ENCODE data around the gene AJAP1.
"Not testable (repeated sequence)": the region's sequence is repeated elsewhere in the genome, so short reads cannot be mapped to it uniquely, and the experiment has no call there.

Gene AJAP1

DNA sequence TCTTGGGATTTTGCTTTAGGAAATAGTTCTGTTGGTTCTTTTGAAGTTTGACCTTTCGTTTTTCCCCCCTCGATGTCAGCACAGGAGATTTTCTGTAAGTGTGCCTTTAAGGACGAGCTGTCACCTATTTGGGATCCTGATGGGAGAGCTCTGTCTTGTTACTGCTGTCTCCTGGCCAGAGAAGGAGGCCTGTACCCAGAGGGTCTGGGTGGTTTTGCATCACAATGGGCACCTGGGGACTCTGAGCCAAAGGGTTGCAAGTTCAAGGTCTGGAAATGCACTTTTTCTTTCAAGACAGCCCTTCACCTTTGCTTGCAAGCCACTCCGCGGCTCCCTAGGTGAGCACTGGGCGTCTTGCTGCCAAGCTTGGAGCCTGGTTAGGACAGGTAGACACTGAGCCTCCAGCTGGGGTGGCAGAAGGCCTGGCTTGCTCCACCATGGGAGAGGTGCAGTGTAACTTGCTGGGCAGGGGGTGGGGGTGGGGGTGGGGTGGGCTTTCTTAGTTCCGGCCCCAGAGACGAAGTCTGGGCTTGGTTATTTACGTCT, 2.9 kb downstream of the AJAP1 start:
- DNase-seq (ENCODE audit: low spot score): no peak

GRCh38 chr1:4657960-4658541, 3.6 kb downstream of the AJAP1 start:
- no peak for DNase-seq (ENCODE audit: low spot score)

GRCh38 chr1:4658643-4659628, 4.5 kb downstream of the AJAP1 start:
- DNase-seq (ENCODE audit: low spot score): no peak

DNA sequence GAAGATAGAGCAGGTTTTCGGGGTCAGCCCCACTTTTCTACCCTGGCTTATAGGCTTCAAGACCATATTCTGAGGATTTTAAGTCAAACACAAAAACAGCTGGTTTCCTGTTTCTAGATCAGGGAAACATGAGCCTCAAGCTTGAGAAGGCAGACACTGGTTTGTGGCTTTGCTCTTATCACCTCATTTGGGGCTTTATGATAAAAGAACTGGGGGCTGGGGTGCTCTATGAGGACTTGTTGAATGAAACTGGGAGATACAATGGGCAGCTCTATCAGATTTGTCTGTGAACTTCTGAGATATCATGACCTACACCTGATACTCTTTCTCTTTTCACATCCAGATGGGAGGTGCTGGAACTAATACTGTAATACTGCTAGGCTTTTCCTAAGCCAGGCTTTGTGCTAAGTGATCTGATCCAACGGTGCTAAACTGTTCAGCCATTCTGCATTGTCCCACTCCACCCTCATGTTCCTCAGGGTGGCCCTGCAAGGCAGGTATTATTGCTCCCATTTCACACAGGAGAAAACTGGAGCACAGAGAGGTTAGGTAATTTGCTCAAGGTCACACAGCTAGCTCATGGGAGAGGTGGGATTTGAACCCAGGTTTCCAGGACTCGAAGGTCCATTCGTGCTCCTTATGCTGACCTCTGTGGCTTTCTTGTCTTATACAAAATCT, 6.6 kb downstream of the AJAP1 start:
- DNase-seq (ENCODE audit: low spot score): no peak

GRCh38 chr1:4661595-4661917, 7.1 kb downstream of the AJAP1 start:
- DNase-seq (ENCODE audit: low spot score): no peak

DNA sequence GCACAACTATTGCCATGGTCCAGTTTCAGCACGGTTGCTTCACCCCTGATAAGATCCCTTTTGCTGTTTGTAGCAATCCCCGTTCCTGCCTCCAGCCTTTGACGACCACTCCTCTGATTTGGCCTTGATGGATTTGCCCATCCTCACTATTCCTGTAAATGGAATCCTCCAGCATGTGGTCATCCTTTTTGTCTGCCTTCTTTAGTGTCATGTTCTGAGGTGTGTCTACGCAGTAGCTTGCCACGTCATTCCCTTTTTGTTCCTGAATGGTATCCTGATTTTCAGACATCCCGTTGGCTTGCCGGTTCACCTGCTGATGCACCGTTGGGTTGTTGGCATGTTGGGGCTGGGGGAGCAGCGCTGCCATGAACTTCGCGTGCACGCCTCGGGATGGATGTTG, 7.8 kb downstream of the AJAP1 start:
- no peak for DNase-seq (ENCODE audit: low spot score)

DNA sequence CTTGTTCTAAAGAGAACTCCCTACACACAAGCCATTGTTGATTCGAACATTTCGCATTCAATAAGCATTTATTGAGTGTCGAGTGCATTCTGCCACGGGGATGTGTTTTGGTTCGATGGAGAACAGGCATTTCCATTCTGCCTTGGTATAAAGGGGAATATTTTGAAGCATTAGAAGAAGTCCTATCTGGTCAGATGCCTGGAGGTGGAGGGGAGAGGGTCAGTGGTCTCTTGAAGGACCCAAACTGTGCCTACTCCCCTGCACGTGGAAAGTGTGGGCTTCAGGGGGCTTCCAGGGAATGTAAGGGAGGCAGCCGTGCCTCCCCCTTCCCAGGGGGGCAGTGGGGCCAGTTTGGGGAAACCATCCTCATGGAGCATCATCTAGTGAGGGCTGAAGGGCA, 8.3 kb downstream of the AJAP1 start:
- no peak for DNase-seq (ENCODE audit: low spot score)

- no peak for DNase-seq (ENCODE audit: low spot score)
Measured at GRCh38 chr1:4664095-4664494, 9.7 kb downstream of the AJAP1 start.

DNA sequence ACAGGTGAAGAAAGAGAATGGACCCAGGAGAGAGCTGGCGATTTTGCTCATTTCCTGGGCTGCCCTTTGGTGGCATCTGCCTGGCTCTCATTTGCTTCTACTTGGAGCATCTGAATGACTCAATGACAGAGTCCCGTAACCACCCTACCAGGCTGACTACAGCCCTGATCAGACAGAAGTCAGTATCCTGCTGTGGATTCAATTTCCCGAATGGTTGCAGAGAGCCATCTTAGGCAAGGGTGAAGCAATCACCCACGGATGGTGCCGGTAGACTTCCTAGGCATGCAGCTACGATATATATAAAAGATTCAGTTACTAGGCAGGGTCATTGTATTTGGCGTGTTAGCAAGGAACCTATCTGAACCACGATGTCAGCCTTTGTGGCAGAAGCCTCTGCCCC, 10.2 kb downstream of the AJAP1 start:
- no peak for DNase-seq (ENCODE audit: low spot score)

- DNase-seq (ENCODE audit: low spot score): no peak
Measured at GRCh38 chr1:4665456-4665855, 11.0 kb downstream of the AJAP1 start.

DNA sequence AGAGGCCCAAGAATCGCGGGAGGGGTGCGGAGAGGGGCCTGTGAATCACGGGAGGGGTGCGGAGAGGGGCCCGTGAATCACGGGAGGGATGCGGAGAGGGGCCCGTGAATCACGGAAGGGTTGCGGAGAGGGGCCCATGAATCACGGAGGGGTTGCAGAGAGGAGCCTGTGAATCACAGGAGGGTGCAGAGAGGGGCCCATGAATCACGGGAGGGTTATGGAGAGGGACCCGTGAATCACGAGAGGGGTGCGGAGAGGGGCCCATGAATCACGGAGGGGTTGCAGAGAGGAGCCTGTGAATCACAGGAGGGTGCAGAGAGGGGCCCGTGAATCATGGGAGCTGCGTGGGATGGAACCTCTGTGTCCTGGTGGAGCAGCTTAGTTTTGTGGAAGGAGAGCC, 12.3 kb downstream of the AJAP1 start:
- DNase-seq (ENCODE audit: low spot score): not testable (repeated sequence)

- DNase-seq (ENCODE audit: low spot score): no peak
Measured at GRCh38 chr1:4668743-4669700, 14.6 kb downstream of the AJAP1 start.

- no peak for DNase-seq (ENCODE audit: low spot score)
Measured at GRCh38 chr1:4670265-4670664, 15.9 kb downstream of the AJAP1 start.

DNA sequence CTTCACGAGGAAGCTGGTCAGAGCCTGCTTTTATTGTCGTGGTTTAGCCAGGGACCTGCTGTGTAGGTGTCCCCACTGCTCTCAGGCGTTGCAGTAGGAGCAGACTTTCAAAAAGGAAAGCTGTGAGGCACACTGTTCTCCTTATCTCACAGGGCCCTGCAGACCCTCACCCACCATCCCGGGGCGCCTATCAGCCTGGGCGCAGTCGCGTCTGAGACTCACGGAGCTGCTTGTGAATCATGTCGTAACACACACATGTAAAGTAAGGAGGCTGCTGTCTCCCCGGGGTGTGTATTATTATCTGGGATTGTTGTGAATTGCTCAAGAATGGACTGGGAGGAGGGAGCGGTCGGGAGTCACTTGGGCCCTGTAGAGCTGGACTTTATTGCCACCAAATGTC, 17.4 kb downstream of the AJAP1 start:
- DNase-seq (ENCODE audit: low spot score): no peak

GRCh38 chr1:4673494-4673893, 19.1 kb downstream of the AJAP1 start:
- no peak for DNase-seq (ENCODE audit: low spot score)

DNA sequence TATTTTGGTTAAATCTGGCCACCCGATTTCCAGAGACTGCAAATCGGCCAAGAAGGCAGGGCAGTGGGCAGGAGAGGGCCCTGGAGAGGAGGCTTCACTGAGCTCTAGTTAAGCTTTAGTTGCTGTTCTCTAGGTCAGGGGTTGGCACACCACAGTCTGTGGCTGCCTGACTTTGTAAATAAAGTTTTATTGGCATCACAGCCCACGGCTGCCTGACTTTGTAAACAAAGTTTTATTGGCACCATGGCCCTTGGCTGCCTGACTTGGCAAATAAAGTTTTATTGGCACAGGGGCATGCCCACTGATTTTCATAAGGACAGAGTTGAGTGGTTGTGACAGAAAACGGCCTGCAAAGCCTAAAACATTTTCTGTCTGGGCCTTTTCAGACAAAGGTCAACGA, 19.7 kb downstream of the AJAP1 start:
- DNase-seq (ENCODE audit: low spot score): no peak

DNA sequence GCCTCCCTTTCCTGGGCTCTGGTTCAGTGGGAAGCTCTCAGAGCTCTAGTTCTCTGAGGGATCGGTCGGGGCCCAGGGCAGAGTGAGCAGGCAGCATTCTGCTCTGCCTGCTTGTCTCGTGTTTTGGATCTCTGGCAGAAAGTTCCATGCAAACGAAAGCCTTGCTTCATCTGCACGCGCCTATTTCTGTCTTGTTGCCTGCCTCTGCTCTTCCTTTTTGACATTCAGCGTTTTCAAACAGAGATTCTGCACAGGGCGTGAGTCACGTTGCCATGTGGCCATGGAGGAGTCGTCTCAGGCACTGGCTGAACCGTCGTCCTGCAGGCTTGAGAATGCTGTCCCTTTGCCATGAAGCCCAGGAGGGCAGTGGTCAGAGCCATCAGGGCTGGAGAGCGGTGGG, 20.3 kb downstream of the AJAP1 start:
- no peak for DNase-seq (ENCODE audit: low spot score)

DNA sequence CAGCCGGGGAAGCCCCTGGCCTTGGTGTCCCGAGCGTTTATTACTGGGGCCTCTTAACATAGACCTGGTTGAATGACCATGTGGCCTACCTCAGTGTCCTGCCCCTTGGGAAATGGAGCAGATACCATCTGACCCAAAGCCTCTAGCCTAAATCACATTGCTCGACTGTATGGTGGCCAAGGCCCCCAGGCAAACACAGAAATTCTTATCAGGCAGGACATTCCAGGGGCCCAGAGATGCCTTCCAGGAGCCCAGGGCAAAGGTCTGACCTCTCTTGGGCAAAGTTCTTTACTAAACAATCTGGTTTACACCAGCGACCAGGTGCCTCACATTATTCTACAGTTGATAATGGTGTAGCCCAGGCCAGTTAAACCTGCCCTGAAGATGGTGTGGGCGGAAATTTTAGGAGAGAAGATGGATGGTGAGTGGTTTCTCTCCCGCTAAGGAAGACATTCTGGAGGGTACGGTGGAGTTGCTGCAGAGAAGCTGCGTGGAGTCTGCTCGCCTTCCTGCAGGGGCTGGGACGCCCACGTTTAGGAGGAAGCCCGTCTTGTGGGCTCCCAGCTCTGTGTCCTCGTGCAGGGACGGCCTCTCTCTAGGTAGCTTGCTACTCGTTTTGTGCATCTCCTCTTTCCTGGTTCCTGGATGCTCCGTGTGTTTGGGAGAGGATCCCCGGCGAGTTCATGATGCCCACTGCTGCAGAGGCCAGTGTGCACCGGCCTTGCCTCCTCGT, 21.2 kb downstream of the AJAP1 start:
- DNase-seq (ENCODE audit: low spot score): no peak

DNA sequence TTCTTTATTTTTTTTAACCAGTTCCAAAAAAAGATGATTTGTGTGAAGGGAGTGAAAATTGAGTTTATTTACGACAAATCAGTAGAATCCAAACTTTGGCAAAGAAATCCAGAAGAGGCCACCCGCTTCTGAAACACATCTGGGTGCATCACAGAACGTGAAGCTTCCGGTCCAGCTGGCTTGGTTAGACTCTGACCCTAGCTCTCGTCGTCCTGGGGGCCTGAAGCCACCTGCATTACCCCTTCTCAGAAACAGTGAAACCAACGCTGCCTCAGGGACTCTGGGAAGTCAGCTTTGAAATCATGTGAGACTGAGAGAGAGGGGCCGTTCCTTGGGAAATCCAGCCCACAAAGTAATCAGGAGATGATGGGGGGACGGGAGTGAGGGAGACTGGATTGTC, 21.8 kb downstream of the AJAP1 start:
- no peak for DNase-seq (ENCODE audit: low spot score)

DNA sequence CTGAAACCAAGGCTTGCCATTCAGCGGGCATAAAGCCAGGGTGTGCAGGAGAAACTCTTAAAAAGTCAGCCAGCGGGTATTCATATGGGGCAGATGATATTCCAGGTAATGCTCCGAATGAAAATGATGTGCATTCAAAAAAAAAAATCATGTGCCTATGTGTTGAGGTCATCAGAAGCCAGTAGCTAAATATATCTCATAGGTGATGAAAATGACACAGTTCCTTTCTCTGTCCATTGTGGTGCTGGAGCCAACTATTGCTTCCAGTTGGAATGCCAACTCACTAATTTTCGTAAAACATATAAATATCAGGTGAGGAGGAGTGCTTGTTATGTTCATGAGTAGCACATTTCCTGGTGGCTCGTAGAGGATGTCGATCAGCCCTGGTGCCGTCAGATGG, 23.2 kb downstream of the AJAP1 start:
- no peak for DNase-seq (ENCODE audit: low spot score)
